Tibial nerve (tissue), 3 donors: ENCODE results near the gene RIN2.

Experiments used
- POLR2A ChIP-seq, 2 donors: fragments of 450-650 bp; IDR thresholded peaks; one replicate each; pipeline ENCODE4 v1.6.1; 2017; ENCODE audit warnings: antibody characterized with exemption in 2 of 2, mild to moderate bottlenecking in 2 of 2, moderate library complexity in 2 of 2
- TF ChIP-seq, protein P1 (sequence below), 5 experiments: fragments of 200-600 bp in 3 of 5; fragments of 450-650 bp in 2 of 5; sonication (generic) in 3 of 5; IDR thresholded peaks; one replicate each; pipeline ENCODE4 v1.5.1; 2016 to 2019; ENCODE audit warnings: antibody characterized with exemption in 5 of 5, mild to moderate bottlenecking in 3 of 5, moderate library complexity in 2 of 5

DNA sequence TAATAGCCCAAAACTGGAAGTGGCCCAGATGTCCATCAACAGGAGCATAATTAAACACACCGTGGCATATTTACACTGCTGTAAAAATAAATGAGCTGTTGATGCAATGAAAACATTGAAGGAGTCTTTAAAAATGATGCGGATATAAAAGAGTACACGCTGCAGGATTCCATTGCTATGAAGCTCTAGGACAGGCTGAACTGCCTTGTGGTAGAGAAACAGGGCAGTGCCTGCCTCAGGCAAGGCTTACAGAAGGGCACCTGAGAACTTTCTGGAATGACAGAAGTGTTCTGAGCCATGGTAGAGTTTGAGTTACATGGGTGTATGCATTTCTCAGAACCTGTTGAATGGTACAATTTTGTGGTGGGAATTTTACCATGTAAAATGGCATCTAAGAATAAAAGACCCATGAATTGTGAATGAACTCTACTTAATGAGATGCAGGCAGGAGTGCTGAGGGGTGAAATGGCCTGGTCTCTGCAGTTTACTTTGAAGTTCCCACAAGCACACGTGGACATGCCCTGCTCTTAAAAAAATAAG is 45.3 kb upstream of the RIN2 start:
- TF ChIP-seq, protein P1, sequence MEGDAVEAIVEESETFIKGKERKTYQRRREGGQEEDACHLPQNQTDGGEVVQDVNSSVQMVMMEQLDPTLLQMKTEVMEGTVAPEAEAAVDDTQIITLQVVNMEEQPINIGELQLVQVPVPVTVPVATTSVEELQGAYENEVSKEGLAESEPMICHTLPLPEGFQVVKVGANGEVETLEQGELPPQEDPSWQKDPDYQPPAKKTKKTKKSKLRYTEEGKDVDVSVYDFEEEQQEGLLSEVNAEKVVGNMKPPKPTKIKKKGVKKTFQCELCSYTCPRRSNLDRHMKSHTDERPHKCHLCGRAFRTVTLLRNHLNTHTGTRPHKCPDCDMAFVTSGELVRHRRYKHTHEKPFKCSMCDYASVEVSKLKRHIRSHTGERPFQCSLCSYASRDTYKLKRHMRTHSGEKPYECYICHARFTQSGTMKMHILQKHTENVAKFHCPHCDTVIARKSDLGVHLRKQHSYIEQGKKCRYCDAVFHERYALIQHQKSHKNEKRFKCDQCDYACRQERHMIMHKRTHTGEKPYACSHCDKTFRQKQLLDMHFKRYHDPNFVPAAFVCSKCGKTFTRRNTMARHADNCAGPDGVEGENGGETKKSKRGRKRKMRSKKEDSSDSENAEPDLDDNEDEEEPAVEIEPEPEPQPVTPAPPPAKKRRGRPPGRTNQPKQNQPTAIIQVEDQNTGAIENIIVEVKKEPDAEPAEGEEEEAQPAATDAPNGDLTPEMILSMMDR (IDR thresholded peaks at IDR 0.05) = no peak
- TF ChIP-seq POLR2A (IDR thresholded peaks at IDR 0.05) = no peak
